ENCODE measurements around the gene SMPD3.

DNA sequence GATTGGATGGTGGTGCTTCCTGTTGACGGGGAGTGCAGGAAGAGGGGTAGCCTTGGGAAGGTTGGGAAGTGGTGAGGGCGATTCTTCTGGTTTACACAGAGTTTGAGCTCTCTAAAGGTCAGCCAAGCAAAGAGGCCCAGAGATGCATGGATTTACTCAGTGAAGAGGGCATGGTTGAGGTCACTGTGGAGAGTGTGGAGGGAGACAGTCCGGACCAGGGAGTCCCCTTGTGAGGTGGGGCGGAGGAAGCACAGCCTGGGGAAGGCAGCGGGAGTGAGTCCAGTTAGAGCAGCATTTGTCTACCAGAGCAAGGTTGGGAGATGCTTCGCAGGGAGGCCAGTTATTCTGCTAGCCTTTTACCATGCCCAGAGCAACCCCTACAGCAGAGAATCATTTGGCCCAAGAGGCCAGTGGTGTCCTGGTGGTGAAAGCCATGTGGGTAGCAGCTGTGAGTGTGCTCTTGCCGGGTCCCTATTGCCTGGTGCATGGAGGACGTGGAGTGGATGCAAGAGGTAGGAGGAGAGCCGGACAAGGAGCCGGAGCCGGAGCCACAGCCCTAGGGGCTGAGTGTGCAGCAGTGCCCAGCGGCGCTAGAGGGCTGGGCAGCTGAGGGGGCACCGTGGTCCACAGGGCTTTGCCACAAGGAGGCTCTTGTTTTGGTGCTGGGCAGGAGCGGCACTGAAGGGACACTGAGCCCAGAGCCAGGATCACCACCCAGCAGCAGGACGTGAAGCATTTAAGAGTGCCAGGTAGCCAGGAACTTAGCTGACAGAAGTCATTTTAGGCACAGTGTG, 109.8 kb downstream of the SMPD3 start:
- TF ChIP-seq POLR2A (IDR thresholded peaks at IDR 0.05), result no peak
- TF ChIP-seq, protein P1, sequence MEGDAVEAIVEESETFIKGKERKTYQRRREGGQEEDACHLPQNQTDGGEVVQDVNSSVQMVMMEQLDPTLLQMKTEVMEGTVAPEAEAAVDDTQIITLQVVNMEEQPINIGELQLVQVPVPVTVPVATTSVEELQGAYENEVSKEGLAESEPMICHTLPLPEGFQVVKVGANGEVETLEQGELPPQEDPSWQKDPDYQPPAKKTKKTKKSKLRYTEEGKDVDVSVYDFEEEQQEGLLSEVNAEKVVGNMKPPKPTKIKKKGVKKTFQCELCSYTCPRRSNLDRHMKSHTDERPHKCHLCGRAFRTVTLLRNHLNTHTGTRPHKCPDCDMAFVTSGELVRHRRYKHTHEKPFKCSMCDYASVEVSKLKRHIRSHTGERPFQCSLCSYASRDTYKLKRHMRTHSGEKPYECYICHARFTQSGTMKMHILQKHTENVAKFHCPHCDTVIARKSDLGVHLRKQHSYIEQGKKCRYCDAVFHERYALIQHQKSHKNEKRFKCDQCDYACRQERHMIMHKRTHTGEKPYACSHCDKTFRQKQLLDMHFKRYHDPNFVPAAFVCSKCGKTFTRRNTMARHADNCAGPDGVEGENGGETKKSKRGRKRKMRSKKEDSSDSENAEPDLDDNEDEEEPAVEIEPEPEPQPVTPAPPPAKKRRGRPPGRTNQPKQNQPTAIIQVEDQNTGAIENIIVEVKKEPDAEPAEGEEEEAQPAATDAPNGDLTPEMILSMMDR (IDR thresholded peaks at IDR 0.05), result no peak

Measured in uterus (tissue), 2 donors.